ENCODE measurements around the gene MAD1L1. TPM values are rescaled to one million over a fixed set of nuclear protein-coding genes. Genes with fewer than 3 reads are reported as not detected.

MAD1L1 gene
- total and polyA plus RNA-seq, 8 donors, result 12.8 to 469 (median 27.3) TPM

GRCh38 chr7:1974290-1975101, 258.2 kb downstream of the MAD1L1 start:
- 80 to 89% (median 86%) methylated on average over 11 to 19 of the region's 19 CpGs for WGBS, 5 donors
- H3K9me3 ChIP-seq, result no peaks in the 10 kb centered on the region
- H3K27ac ChIP-seq, result no peak overlapping the region
- peaks cover 0 to 57% (median 36%) of the 10 kb centered on the region in 4 donors for H3K36me3 ChIP-seq
- no peak for DNase-seq
- H3K4me1 ChIP-seq, result no peaks in the 10 kb centered on the region
- no peak overlapping the region for H3K4me3 ChIP-seq
- no peaks in the 10 kb centered on the region for H3K27me3 ChIP-seq
- TF ChIP-seq POLR2AphosphoS5 (IDR thresholded peaks at IDR 0.05) (no peak), EP300 (IDR thresholded peaks at IDR 0.05) (no peak), CTCF (IDR thresholded peaks at IDR 0.05) (no peak), POLR2A (IDR thresholded peaks at IDR 0.05) (no peak)
- intact Hi-C loops (cut with DNase I; ENCODE audit: low total_unique reads), result no loop called here

GRCh38 chr7:1973321-1974251, 259.2 kb downstream of the MAD1L1 start:
- H3K27ac ChIP-seq, result no peak overlapping the region
- WGBS, 5 donors, result 90 to 95% (median 94%) methylated on average over 21 to 33 of the region's 33 CpGs
- intact Hi-C loops (cut with DNase I; ENCODE audit: low total_unique reads), result no loop called here
- H3K4me1 ChIP-seq, result no peaks in the 10 kb centered on the region
- no peaks in the 10 kb centered on the region for H3K9me3 ChIP-seq
- DNase-seq, result no peak
- peaks cover 0 to 48% (median 28%) of the 10 kb centered on the region in 4 donors for H3K36me3 ChIP-seq
- H3K4me3 ChIP-seq, result no peak overlapping the region
- no peak for TF ChIP-seq CTCF (IDR thresholded peaks at IDR 0.05)
- no peaks in the 10 kb centered on the region for H3K27me3 ChIP-seq

GRCh38 chr7:1972744-1973143, 260.0 kb downstream of the MAD1L1 start:
- Histone ChIP-seq H3K4me1 (no peaks in the 10 kb centered on the region), H3K36me3 (peaks cover 0 to 47% (median 30%) of the 10 kb centered on the region in 4 donors), H3K27me3 (no peaks in the 10 kb centered on the region), H3K9me3 (no peaks in the 10 kb centered on the region), H3K27ac (no peak overlapping the region), H3K4me3 (no peak overlapping the region)
- 91 to 95% (median 92%) methylated on average over 9 of the region's 9 CpGs for WGBS, 5 donors
- no peak for DNase-seq
- intact Hi-C loops (cut with DNase I; ENCODE audit: low total_unique reads), result no loop called here
- TF ChIP-seq POLR2AphosphoS5 (IDR thresholded peaks at IDR 0.05) (no peak), EP300 (IDR thresholded peaks at IDR 0.05) (no peak), CTCF (IDR thresholded peaks at IDR 0.05) (no peak), POLR2A (IDR thresholded peaks at IDR 0.05) (no peak)

- TF ChIP-seq POLR2AphosphoS5 (IDR thresholded peaks at IDR 0.05), result no peak
- H3K9me3 ChIP-seq, result no peaks in the 10 kb centered on the region
- WGBS, 5 donors, result 92 to 95% (median 93%) methylated on average over 15 of the region's 15 CpGs
- no peak overlapping the region for H3K4me3 ChIP-seq
- H3K36me3 ChIP-seq, result peaks cover 0 to 45% (median 30%) of the 10 kb centered on the region in 4 donors
- no peak for DNase-seq
- H3K27ac ChIP-seq, result no peak overlapping the region
- no peaks in the 10 kb centered on the region for H3K4me1 ChIP-seq
- intact Hi-C loops (cut with DNase I; ENCODE audit: low total_unique reads), result no loop called here
- H3K27me3 ChIP-seq, result no peaks in the 10 kb centered on the region
Measured at GRCh38 chr7:1971946-1972654, 260.6 kb downstream of the MAD1L1 start.
